ENCODE results near the gene GPI.
"Not testable (repeated sequence)": the region's sequence is repeated elsewhere in the genome, so short reads cannot be mapped to it uniquely, and the experiment has no call there.

Gene GPI

DNA sequence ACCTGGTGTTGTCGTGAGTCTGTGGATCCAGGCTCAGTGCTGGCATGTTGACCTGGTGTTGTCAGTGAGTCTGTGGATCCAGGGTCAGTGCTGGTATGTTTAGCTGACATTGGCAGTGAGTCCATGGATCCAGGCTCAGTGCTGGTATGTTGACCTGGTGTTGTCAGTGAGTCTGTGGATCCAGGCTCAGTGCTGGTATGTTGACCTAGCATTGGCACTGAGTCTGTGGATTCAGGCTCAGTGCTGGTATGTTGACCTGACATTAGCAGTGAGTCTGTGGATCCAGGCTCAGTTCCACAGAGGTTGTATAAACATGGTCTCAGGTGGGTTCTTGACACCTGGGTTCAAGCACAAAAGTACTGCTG is 22.4 kb downstream of the GPI start:
- H3K4me1 ChIP-seq = no peaks in the 10 kb centered on the region
- H3K9ac ChIP-seq = no peak overlapping the region
- no peak overlapping the region for H3K4me3 ChIP-seq (ENCODE audit: low read depth, low read length)
- no peaks in the 10 kb centered on the region for H3K27me3 ChIP-seq (ENCODE audit: control insufficient read depth, insufficient read depth, low read length)
- H3K36me3 ChIP-seq (ENCODE audit: control insufficient read depth, insufficient read depth, low read length) = no peaks in the 10 kb centered on the region
- H3K4me2 ChIP-seq (ENCODE audit: low read length) = no peak overlapping the region
- no peak overlapping the region for H2AFZ ChIP-seq
- no peaks in the 10 kb centered on the region for H3K9me3 ChIP-seq (ENCODE audit: control insufficient read depth, low read length)
- no peak overlapping the region for H3K27ac ChIP-seq
- peaks cover 75% of the 10 kb centered on the region for H3K79me2 ChIP-seq
- TF ChIP-seq, protein P1, sequence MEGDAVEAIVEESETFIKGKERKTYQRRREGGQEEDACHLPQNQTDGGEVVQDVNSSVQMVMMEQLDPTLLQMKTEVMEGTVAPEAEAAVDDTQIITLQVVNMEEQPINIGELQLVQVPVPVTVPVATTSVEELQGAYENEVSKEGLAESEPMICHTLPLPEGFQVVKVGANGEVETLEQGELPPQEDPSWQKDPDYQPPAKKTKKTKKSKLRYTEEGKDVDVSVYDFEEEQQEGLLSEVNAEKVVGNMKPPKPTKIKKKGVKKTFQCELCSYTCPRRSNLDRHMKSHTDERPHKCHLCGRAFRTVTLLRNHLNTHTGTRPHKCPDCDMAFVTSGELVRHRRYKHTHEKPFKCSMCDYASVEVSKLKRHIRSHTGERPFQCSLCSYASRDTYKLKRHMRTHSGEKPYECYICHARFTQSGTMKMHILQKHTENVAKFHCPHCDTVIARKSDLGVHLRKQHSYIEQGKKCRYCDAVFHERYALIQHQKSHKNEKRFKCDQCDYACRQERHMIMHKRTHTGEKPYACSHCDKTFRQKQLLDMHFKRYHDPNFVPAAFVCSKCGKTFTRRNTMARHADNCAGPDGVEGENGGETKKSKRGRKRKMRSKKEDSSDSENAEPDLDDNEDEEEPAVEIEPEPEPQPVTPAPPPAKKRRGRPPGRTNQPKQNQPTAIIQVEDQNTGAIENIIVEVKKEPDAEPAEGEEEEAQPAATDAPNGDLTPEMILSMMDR (IDR thresholded peaks at IDR 0.05) = no peak

DNA sequence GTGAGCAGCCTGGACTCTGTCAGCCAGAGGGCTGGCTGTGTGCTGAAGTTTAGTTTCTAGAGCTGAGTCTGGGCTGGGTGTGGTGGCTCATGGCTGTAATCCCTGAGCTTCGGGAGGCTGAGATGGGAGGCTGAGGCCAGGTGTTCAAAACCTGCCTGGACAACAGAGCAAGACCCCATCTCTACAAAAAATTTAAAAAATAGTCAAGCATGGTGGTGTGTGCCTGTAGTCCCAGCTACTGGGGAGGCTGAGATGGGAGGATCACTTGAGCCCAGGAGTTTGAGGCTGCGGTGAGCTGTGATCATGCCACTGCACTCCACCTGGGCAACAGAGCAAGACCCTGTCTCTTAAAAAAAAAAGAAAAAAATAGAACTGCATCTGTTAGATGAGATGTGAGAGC is 23.7 kb downstream of the GPI start:
- H3K36me3 ChIP-seq (ENCODE audit: control insufficient read depth, insufficient read depth, low read length); H2AFZ ChIP-seq; H3K27ac ChIP-seq; H3K4me3 ChIP-seq (ENCODE audit: low read depth, low read length); H3K27me3 ChIP-seq (ENCODE audit: control insufficient read depth, insufficient read depth, low read length); H3K4me2 ChIP-seq (ENCODE audit: low read length); H3K4me1 ChIP-seq; H3K9me3 ChIP-seq (ENCODE audit: control insufficient read depth, low read length); H3K9ac ChIP-seq: not testable (repeated sequence)
- peaks cover 62% of the 10 kb centered on the region for H3K79me2 ChIP-seq

DNA sequence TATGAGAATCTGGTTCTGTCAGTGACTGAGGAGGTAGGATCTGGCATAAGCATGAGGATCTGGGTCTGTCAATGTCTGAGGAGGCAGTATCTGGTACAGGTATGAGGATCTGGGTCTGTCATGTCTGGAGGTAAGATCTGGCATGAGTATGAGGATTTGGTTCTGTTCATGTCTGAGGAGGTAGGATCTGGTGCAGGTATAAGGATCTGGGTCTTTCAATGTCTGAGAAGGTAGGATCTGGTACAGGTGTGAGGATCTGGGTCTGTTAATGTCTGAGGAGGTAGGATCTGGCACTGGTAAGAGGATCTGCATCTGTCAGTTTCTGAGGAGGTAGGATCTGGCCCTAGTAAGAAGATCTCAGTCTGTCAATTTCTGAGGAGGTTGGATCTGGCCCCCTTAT is 26.8 kb downstream of the GPI start:
- Histone ChIP-seq H3K27me3 (ENCODE audit: control insufficient read depth, insufficient read depth, low read length) (no peaks in the 10 kb centered on the region), H3K4me2 (ENCODE audit: low read length) (no peak overlapping the region), H3K36me3 (ENCODE audit: control insufficient read depth, insufficient read depth, low read length) (no peaks in the 10 kb centered on the region), H3K79me2 (peaks cover 38% of the 10 kb centered on the region), H3K4me3 (ENCODE audit: low read depth, low read length) (no peak overlapping the region), H3K9me3 (ENCODE audit: control insufficient read depth, low read length) (no peaks in the 10 kb centered on the region), H2AFZ (no peak overlapping the region), H3K4me1 (no peaks in the 10 kb centered on the region), H3K27ac (no peak overlapping the region), H3K9ac (no peak overlapping the region)
- TF ChIP-seq, protein P1 (IDR thresholded peaks at IDR 0.05) = no peak

DNA sequence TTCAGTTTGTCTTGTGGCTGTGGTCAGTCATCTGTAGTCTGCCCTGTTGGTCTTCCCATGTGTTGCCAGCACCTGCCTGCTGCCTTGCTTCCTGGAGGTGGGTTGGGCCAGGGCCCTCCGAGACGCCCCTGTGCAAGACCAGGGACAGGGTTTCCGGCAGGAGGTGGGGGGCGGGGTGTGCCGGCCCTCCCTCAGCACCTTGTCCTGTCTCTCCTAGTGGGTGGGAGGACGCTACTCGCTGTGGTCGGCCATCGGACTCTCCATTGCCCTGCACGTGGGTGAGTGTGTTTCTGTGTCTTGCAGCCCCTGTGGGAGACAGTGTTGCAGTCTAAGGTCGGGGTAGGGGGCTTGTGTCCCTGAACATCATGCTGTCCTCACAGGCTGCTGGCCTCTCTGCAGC is 28.0 kb downstream of the GPI start:
- Histone ChIP-seq H3K4me3 (ENCODE audit: low read depth, low read length) (no peak overlapping the region), H3K9me3 (ENCODE audit: control insufficient read depth, low read length) (no peaks in the 10 kb centered on the region), H3K4me2 (ENCODE audit: low read length) (no peak overlapping the region), H3K27me3 (ENCODE audit: control insufficient read depth, insufficient read depth, low read length) (no peaks in the 10 kb centered on the region), H3K36me3 (ENCODE audit: control insufficient read depth, insufficient read depth, low read length) (no peaks in the 10 kb centered on the region), H3K27ac (no peak overlapping the region), H3K9ac (no peak overlapping the region), H2AFZ (no peak overlapping the region), H3K4me1 (no peaks in the 10 kb centered on the region), H3K79me2 (peaks cover 35% of the 10 kb centered on the region)
- TF ChIP-seq, protein P1 (IDR thresholded peaks at IDR 0.05) = no peak

DNA sequence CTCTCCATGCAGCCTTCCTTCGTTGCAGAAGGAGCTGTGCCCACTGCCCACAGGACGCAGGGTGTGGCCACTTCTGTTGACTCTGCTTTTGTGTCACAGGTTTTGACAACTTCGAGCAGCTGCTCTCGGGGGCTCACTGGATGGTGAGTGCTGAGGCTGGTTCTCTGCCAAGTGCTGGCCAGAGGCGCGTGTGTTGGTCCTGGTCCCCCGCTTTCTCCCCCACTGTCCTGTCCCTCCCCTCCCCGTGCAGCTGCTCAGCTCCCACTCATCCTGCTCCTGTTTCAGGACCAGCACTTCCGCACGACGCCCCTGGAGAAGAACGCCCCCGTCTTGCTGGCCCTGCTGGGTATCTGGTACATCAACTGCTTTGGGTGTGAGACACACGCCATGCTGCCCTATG is 28.6 kb downstream of the GPI start:
- Histone ChIP-seq H3K79me2 (peaks cover 31% of the 10 kb centered on the region), H3K4me2 (ENCODE audit: low read length) (no peak overlapping the region), H3K27me3 (ENCODE audit: control insufficient read depth, insufficient read depth, low read length) (no peaks in the 10 kb centered on the region), H3K9me3 (ENCODE audit: control insufficient read depth, low read length) (no peaks in the 10 kb centered on the region), H3K9ac (no peak overlapping the region), H3K4me1 (no peaks in the 10 kb centered on the region), H2AFZ (no peak overlapping the region), H3K4me3 (ENCODE audit: low read depth, low read length) (no peak overlapping the region), H3K27ac (no peak overlapping the region), H3K36me3 (ENCODE audit: control insufficient read depth, insufficient read depth, low read length) (no peaks in the 10 kb centered on the region)
- TF ChIP-seq, protein P1 (IDR thresholded peaks at IDR 0.05) = no peak

All from parathyroid adenoma (tissue), 2 donors.